GOT3 (cell line): ENCODE results near the gene HAUS8.
A peak's percentile ranks its signal among the peaks of the same experiment; 100 is the strongest.
"Not testable (repeated sequence)": the region's sequence is repeated elsewhere in the genome, so short reads cannot be mapped to it uniquely, and the experiment has no call there.

Experiments
- DNase-seq: peaks from one replicate; lab custom pipeline; 2025; ENCODE audit warnings: mixed read lengths; lab: John Stamatoyannopoulos, UW

The HAUS8 gene, protein sequence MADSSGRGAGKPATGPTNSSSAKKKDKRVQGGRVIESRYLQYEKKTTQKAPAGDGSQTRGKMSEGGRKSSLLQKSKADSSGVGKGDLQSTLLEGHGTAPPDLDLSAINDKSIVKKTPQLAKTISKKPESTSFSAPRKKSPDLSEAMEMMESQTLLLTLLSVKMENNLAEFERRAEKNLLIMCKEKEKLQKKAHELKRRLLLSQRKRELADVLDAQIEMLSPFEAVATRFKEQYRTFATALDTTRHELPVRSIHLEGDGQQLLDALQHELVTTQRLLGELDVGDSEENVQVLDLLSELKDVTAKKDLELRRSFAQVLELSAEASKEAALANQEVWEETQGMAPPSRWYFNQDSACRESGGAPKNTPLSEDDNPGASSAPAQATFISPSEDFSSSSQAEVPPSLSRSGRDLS

DNA sequence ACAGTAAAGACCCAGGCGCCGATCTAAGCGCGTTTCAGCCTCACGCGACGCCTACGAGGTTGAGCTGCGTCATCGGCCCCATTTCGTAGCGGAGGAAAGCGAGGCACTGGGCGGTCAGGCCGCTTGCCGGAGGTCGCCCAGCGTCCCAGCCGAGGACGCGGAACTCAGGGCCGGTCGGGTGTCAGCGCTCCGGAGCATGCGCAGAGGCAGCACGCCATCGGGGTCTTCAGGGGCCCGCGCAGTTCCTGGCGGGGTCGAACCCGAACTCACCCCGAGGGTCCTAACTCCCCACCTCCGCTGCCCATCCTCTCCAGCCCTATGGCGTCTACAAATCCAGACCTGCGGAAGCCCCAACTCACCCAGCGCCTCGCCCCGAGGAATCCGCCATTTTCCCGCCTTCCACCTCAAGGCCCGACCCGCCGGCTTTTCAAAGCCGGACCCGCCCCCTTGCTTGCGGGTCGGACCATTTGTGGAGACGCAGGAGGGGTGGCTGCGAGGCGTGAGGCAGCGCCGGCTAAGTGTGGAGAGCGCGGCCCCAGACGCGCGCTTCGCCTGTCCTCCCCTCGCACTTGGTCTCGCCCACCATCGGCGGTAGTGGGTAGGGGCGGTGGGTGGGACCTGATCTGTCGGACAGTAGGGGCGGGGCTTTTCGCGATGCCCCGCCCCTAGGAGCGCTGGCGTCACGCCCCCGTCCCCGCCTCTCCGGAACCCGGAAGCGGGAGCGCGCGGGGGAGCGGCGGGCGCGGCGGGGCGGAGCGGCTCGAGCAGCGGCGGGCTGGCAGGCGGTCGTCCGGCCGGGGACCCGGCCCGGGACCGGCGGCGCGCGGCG, at the start of gene HAUS8, which contains the start of gene MYO9B:
TSS of gene HAUS8 (minus strand) at position 418 of the 829 bp plus-strand sequence. CDS start at position 388, 30 bp downstream.
TSS of gene MYO9B (plus strand) at position 743 of the 829 bp plus-strand sequence. CDS start 25,941 bp downstream, outside the sequence.
- DNase-seq = peak; percentile 97

DNA sequence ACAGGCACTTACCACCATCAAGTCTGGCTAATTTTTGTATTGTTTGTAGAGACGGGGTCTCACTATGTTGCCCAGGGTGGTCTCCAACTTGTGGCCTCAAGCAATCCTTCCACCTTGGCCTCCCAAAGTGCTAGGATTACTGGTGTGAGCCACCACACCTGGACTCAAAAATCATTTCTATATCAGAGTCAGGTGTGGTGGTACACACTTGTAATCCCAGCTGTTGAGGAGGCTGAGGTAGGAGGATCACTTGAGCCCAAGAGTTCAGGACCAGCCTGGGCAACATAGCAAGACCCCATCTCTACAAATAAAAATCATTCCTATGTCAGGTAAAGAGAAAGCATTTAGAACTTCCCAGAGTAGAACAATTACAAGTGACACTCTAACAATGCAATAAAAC, 48.8 kb upstream of the HAUS8 start:
- DNase-seq = no peak

GRCh38 chr19:17123041-17123440, 47.8 kb upstream of the HAUS8 start:
- no peak for DNase-seq

DNA sequence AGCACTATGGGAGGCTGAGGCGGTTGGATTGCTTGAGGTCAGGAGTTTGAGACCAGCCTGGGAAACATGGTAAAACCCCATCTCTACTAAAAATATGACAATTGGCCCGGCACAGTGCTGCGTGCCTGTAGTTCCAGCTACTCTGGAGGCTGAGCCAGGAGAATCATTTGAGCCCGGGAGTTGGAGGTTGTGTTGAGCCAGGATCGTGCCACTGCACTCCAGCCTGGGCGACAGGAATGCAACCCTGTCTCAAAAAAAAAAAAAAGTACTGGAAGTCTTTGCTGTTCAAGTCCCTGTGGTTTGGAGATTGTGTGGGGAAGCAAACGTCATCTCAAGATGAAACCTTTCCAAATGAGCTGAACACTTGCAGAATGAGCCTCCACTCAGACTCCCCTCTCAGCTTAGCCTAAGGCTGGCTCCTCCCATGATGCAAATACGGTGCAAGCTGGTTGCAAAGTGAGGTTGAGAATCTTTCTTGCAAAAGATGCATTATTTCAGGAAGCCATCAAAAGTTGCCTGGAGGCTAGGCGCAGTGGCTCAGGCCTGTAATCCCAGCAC, 46.6 kb upstream of the HAUS8 start:
- no peak for DNase-seq

- no peak for DNase-seq
Observed at GRCh38 chr19:17118957-17119356, 43.7 kb upstream of the HAUS8 start.

- no peak for DNase-seq
Observed at GRCh38 chr19:17116996-17117702, 41.9 kb upstream of the HAUS8 start.

DNA sequence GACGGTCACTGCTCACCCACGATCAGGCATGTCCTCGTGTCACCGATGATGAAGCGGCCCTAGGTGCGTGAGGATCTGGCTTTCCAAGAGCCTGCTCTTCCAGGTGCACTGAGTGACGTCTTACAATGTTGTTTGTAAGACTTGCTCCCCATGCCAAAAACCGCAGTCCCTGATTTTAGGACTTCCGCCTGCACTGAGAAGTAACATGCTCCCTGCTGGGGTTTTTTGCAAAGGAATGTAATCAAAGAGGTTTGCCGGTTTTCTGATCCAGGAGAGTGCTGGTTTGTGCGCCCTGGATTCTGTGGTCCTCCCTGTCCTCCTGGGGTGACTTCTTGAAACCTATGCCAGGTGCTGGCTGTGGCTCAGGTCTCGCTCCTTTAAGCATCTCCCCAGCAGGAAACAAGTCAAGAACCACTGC, 39.2 kb upstream of the HAUS8 start:
- DNase-seq = no peak

- DNase-seq = no peak
Observed at GRCh38 chr19:17113127-17113785, 38.0 kb upstream of the HAUS8 start.

DNA sequence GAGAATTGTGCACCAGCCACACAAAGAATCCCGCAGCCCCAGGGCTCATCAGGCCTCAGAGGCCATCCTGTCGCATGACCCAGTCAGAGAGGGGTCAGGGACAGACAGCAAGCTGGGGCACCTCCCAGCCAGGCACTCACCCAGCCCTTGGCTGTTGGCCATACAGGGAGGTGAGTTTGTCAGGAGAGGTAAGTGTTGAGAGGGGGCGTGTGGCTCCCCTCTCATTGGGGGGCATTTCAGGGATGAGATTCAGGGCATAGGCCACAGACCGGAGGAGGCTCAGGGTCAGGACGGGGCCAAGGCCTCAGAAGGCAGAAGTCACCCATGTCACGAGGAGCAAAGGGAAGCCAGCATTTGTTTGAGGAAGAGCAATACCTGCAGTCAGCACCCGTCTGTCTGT, 37.4 kb upstream of the HAUS8 start:
- DNase-seq = no peak

GRCh38 chr19:17112271-17112670, 37.0 kb upstream of the HAUS8 start:
- no peak for DNase-seq

GRCh38 chr19:17111766-17112165, 36.5 kb upstream of the HAUS8 start:
- DNase-seq = no peak

GRCh38 chr19:17110599-17110966, 35.3 kb upstream of the HAUS8 start:
- no peak for DNase-seq

- DNase-seq = no peak
Observed at GRCh38 chr19:17109962-17110598, 34.8 kb upstream of the HAUS8 start.

DNA sequence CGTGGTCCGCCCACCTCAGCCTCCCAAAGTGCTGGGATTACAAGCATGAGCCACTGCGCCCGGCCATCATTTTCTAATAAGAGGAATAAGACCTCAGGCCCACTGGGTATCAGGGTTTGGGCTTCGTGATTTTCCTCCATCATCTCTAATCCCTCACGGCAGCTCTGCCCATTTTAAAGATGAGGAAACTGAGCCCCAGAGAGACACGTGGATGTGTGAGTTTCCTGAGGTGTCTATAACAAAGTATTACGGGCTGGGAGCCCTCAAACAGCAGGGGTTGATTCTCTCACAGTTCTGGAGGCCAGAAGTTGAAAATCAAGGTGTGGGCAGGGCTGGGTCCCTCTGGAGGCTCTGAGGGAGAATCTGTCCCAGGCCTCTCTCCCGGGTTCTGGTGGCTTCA, 34.0 kb upstream of the HAUS8 start:
- DNase-seq = no peak

GRCh38 chr19:17108453-17108784, 33.2 kb upstream of the HAUS8 start:
- no peak for DNase-seq

DNA sequence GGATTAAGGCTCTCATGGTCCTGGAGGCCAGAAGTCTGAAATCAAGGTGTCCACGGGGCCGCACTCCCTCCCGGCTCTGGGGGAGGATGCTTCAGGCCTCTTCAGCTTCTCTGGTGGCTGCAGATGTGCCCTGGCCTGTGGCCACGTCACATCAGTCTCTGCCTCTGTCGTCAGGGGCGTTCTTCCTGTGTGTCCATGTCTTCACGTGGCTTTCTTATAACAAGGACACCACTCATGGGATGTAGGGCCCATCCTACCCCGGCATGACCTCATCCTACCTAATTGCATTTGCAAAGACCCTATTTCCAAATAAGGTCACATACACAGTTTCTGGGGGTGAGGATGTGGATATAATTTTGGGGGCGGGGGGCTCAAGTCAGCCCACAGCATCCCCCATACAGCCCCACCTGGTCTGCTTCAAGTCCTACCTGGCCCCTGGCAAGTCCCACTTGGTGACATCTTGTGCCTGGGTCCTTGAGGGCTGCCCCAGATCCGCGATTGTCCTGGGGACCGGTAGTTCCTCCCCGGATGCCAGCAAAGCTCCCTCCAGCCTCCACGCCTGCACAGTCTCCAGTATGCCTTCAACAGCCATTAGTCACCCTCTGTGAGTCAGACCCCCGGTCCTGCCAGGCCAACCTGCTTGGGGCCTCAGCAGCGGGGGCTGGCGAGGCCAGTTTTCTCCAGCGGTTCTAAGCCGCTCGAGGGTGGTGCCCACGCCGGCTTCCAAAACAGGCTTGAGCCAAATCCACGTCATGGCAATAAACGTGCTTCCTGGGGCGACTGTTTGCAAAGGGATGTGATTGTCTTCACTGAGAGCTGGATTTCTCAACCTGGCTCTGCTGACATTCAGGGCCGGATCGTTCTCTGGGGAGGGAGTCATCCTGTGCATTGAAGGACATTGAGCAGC, 32.5 kb upstream of the HAUS8 start:
- DNase-seq = peak; percentile 92

GRCh38 chr19:17106964-17107363, 31.7 kb upstream of the HAUS8 start:
- DNase-seq = not testable (repeated sequence)

- DNase-seq = no peak
Observed at GRCh38 chr19:17105556-17105955, 30.3 kb upstream of the HAUS8 start.

- DNase-seq = no peak
Observed at GRCh38 chr19:17104679-17105078, 29.4 kb upstream of the HAUS8 start.

DNA sequence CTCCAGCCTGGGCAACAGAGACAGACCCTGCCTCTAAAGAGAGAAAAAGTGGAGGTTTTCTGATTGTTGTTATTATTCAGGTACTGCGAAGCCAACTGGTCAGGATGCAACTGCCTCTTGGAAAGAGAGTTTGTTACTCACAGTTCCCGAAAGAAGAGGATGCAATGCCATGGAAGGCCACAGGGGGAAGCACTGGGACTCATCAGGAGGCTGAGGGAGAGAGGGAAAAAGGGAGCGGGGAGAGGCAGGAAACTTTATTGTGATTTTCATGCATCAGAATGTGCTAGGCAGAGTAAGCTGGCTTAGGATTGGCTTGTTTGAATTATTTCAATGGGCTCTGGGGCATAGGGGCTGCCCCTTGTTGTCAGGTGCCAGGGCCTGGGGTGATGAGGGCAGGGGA, 27.9 kb upstream of the HAUS8 start:
- no peak for DNase-seq
